Stomach (tissue), 19 donors: ENCODE measurements around the gene GSTA1. TPM values are rescaled to one million over a fixed set of nuclear protein-coding genes. Genes with fewer than 3 reads are reported as not detected.
"Not testable (repeated sequence)": the region's sequence is repeated elsewhere in the genome, so short reads cannot be mapped to it uniquely, and the experiment has no call there.

Experiments used
- DNase-seq, 2 donors: peaks; one replicate each; pipeline versions ENCODE4 v3.0.0 to v3.0.0-alpha.2; 2013 to 2019
- H3K27ac ChIP-seq, 5 donors: fragments of 200-600 bp in 4 of 5; sonication (generic) in 4 of 5; one replicate each; pipeline ENCODE4 v1.5.1; 2013 to 2019; ENCODE audit warnings: mild to moderate bottlenecking in 1 of 5, moderate library complexity in 1 of 5
- H3K27me3 ChIP-seq, 3 donors: fragments of 200-600 bp; sonication (generic); one replicate each; pipeline ENCODE4 v1.5.1; 2017 to 2019; ENCODE audit warnings: mixed run types in 1 of 3
- H3K36me3 ChIP-seq, 4 donors: fragments of 200-600 bp; sonication (generic); 1 replicate in 3 of 4; 2 replicates in 1 of 4; pipeline ENCODE4 v1.5.1; 2016 to 2019
- H3K4me1 ChIP-seq, 4 donors: fragments of 200-600 bp; sonication (generic); one replicate each; pipeline ENCODE4 v1.5.1; 2016 to 2019
- H3K4me3 ChIP-seq, 4 donors: fragments of 200-600 bp; sonication (generic) in 3 of 4; one replicate each; pipeline ENCODE4 v1.5.1; 2016 to 2019; ENCODE audit warnings: mild to moderate bottlenecking in 1 of 4
- H3K9me3 ChIP-seq, 4 donors: fragments of 200-600 bp; sonication (generic); one replicate each; pipeline ENCODE4 v1.5.1; 2016 to 2019
- CTCF ChIP-seq, 7 experiments: fragments of 450-650 bp in 4 of 7; fragments of 200-600 bp in 3 of 7; sonication (generic) in 3 of 7; IDR thresholded peaks; one replicate each; pipeline ENCODE4 v1.5.1; 2016 to 2019; ENCODE audit warnings: antibody characterized with exemption in 7 of 7, control low read depth in 2 of 7, mild to moderate bottlenecking in 1 of 7
- EP300 ChIP-seq: sonication (generic); formaldehyde crosslinking; IDR thresholded peaks from one replicate; pipeline ENCODE4 v1.6.1; 2017; ENCODE audit warnings: antibody characterized with exemption
- POLR2A ChIP-seq, 4 donors: fragments of 450-650 bp; IDR thresholded peaks; one replicate each; pipeline ENCODE4 v1.6.1; 2016; ENCODE audit warnings: antibody characterized with exemption in 4 of 4, control low read depth in 2 of 4, mild to moderate bottlenecking in 1 of 4, moderate library complexity in 1 of 4
- POLR2AphosphoS5 ChIP-seq, 3 donors: sonication (generic); formaldehyde crosslinking; IDR thresholded peaks; one replicate each; pipeline ENCODE4 v1.6.1; 2016; ENCODE audit warnings: antibody characterized with exemption in 3 of 3
- WGBS, 5 donors: extraction: QIAGEN DNeasy Blood & Tissue Kit in 3 of 5; methylation state at CpG; one replicate each; pipeline versions ENCODE4 v1.1.5 to v1.1.7; 2013 to 2018; 5-methylcytosine and 5-hydroxymethylcytosine counted together
- intact Hi-C: fragments of 100-400 bp; cut with DNase I; formaldehyde crosslinking; loops from one replicate; pipeline ENCODE4 v1.15.1; 2023; ENCODE audit warnings: low total_unique reads
- long read RNA-seq, 10 donors: transcript quantifications; one replicate each; lab custom pipeline, GENCODE V29; 2026
- polyA plus RNA-seq, 3 donors: library from polyadenylated mRNA; stranded (reverse); fragments of 200-250 nt; gene quantifications; one replicate each; pipeline ENCODE4 v1.2.3, GENCODE V29; 2013
- total RNA-seq, 5 donors: library from RNA; depleted of rRNA; stranded (reverse); fragments of >200 nt; gene quantifications; one replicate each; pipeline versions ENCODE4 v1.1.0 to v1.2.3, GENCODE V29; 2014 to 2016
- donor health status: healthy with polysubstance abuse.
- donor health status: Bipolar disorder and iron deficiency.
- donor health status: healthy.

The GSTA1 gene
- total RNA-seq = 100 to 1,000 TPM in 2 of 5 donors, 10 to 100 TPM in 2, not detected in 1; 15.9 to 216 (median 76.6) TPM
- polyA plus RNA-seq = 100 to 1,000 TPM in 2 of 3 donors, 1 to 10 TPM in 1; 8.2 to 292 (median 183) TPM
- long read RNA-seq, donor 1, transcript GSTA1-201 (7 exons, 1,019 nt) = major isoform, 12 of 12 reads
- long read RNA-seq, donor 1, partial matches to known transcripts = 0 of 12 reads
- long read RNA-seq, donor 1, other reads (novel, unspliced or antisense) = 0 of 12 reads
- long read RNA-seq, donor 2, transcript GSTA1-201 (7 exons, 1,019 nt) = major isoform, 14 of 14 reads
- long read RNA-seq, donor 2, partial matches to known transcripts = 0 of 14 reads
- long read RNA-seq, donor 2, other reads (novel, unspliced or antisense) = 0 of 14 reads
- long read RNA-seq, donor 3, transcript GSTA1-201 (7 exons, 1,019 nt) = major isoform, 43 of 67 reads
- long read RNA-seq, donor 3, partial matches to known transcripts = 24 of 67 reads
- long read RNA-seq, donor 3, other reads (novel, unspliced or antisense) = 0 of 67 reads
- long read RNA-seq, donor 4, partial matches to known transcripts = 0 of 3 reads
- long read RNA-seq, donor 4, other reads (novel, unspliced or antisense) = 0 of 3 reads
- long read RNA-seq, donor 5, transcript GSTA1-201 (7 exons, 1,019 nt) = major isoform, 40 of 51 reads
- long read RNA-seq, donor 5, partial matches to known transcripts = 11 of 51 reads
- long read RNA-seq, donor 5, other reads (novel, unspliced or antisense) = 0 of 51 reads
- long read RNA-seq, donor 6, transcript GSTA1-201 (7 exons, 1,019 nt) = major isoform, 149 of 217 reads
- long read RNA-seq, donor 6, partial matches to known transcripts = 58 of 217 reads
- long read RNA-seq, donor 6, other reads (novel, unspliced or antisense) = 10 of 217 reads
- long read RNA-seq, donor 7, transcript GSTA1-201 (7 exons, 1,019 nt) = major isoform, 17 of 22 reads
- long read RNA-seq, donor 7, partial matches to known transcripts = 5 of 22 reads
- long read RNA-seq, donor 7, other reads (novel, unspliced or antisense) = 0 of 22 reads
- long read RNA-seq, donor 8, transcript GSTA1-201 (7 exons, 1,019 nt) = major isoform, 64 of 104 reads
- long read RNA-seq, donor 8, partial matches to known transcripts = 40 of 104 reads
- long read RNA-seq, donor 8, other reads (novel, unspliced or antisense) = 0 of 104 reads
- long read RNA-seq, donor 9, transcript GSTA1-201 (7 exons, 1,019 nt) = major isoform, 31 of 52 reads
- long read RNA-seq, donor 9, partial matches to known transcripts = 21 of 52 reads
- long read RNA-seq, donor 9, other reads (novel, unspliced or antisense) = 0 of 52 reads
- long read RNA-seq, donor 10, transcript GSTA1-201 (7 exons, 1,019 nt) = major isoform, 19 of 19 reads
- long read RNA-seq, donor 10, partial matches to known transcripts = 0 of 19 reads
- long read RNA-seq, donor 10, other reads (novel, unspliced or antisense) = 0 of 19 reads

DNA sequence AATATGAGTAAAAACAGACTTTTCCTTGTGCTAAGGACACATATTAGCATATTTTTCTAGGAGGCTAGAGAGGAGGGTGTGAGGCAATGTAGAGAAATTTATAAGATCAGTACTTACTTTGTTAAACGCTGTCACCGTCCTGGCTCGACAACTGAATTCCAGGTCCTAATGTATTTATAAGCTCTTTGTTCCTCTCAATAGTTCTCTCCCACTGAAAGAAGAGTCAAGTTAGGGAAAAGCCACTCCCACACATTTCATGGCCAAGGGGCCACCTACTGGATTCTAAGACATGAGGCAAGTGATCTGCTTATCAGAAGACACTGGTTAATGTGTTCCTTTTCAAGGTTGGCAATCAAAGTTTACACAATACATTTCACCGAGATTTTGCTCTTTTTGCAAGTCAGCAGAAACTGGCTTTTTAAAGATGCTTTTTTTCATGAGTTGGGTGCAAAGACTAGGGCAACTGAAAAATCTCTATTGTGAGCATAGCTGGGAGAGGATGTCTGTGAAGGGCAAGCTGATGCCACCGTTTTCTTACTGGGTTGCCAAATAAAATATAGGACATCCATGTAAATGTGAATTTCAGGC lies at the start of gene GSTA1:
Gene GSTA1 (minus strand): TSS at position 149 of the 588 bp plus-strand sequence. CDS start 4,549 bp downstream, outside the sequence.
- H3K27me3 ChIP-seq, H3K4me1 ChIP-seq, H3K36me3 ChIP-seq, intact Hi-C loops, H3K27ac ChIP-seq, H3K9me3 ChIP-seq: not testable (repeated sequence)
- peak within 1 kb of the TSS in 3 of 4 donors; percentile 20 to 31 (median 24) for H3K4me3 ChIP-seq
- peak in 1 of 2 donors; percentile 21 for DNase-seq
- WGBS, 5 donors = 20 to 37% (median 34%) methylated on average over 5 of the region's 5 CpGs

DNA sequence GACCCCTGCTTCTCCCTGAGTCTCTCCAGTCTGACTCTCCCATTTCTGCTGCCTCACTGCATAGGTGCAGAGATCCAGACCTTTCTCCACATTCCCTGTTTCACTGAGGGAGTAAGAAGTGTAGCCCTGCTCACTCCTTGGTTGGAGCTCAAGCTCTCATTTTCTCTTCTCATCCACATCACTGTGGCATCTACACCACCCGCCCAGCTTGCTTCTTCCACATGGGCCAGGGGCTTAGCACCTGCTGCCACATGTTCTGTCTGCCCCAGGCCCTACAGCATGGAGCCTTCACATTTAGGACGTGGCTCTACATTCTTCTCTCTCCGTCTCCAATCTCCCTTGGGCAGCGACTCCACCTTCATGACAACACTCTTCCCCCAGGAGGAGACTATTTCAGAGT lies 45.5 kb upstream of the GSTA1 start:
- Histone ChIP-seq H3K4me3 (no peak overlapping the region), H3K36me3 (no peaks in the 10 kb centered on the region), H3K27me3 (no peaks in the 10 kb centered on the region), H3K9me3 (no peaks in the 10 kb centered on the region), H3K27ac (no peak overlapping the region), H3K4me1 (peaks cover 0 to 1% (median 0%) of the 10 kb centered on the region in 4 donors)
- intact Hi-C loops = no loop called here
- DNase-seq = no peak
- no peak for TF ChIP-seq CTCF (IDR thresholded peaks at IDR 0.05)
- no peak for TF ChIP-seq POLR2A (IDR thresholded peaks at IDR 0.05)
- no peak for TF ChIP-seq EP300
- TF ChIP-seq POLR2AphosphoS5 (IDR thresholded peaks at IDR 0.05) = no peak
- WGBS, 5 donors = 81 to 91% (median 90%) methylated on average over 4 of the region's 4 CpGs

DNA sequence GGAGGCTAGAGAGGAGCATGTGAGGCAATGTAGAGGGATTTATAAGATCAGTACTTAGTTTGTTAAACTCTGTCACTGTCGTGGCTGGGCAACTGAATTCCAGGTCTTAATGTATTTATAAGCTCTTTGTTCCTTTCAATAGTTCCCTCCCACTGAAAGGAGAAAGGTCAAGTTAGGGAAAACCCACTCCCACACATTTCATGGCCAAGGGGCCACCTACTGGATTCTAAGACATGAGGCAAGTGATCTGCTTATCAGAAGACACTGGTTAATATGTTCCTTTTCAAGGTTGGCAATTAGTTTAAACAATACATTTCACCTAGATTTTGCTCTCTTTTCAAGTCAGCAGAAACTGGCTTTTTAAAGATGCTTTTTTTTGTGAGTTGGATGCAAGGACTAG lies 42.4 kb upstream of the GSTA1 start:
- H3K36me3 ChIP-seq = no peaks in the 10 kb centered on the region
- H3K27ac ChIP-seq = no peak overlapping the region
- no peak for DNase-seq
- TF ChIP-seq POLR2AphosphoS5 (IDR thresholded peaks at IDR 0.05) = no peak
- TF ChIP-seq POLR2A (IDR thresholded peaks at IDR 0.05) = no peak
- TF ChIP-seq EP300 = no peak
- TF ChIP-seq CTCF (IDR thresholded peaks at IDR 0.05) = no peak
- H3K9me3 ChIP-seq = no peaks in the 10 kb centered on the region
- intact Hi-C loops = no loop called here
- no peak overlapping the region for H3K4me3 ChIP-seq
- 35 to 49% (median 46%) methylated on average over 1 of the region's 1 CpG for WGBS, 5 donors
- no peaks in the 10 kb centered on the region for H3K27me3 ChIP-seq
- peaks cover 0 to 8% (median 3%) of the 10 kb centered on the region in 4 donors for H3K4me1 ChIP-seq

- H3K4me3 ChIP-seq = no peak overlapping the region
- DNase-seq = peak; percentile 38 to 59
- H3K27ac ChIP-seq = peak overlapping the region in 1 of 5 donors; percentile 22
- H3K4me1 ChIP-seq = peaks cover 0 to 8% (median 3%) of the 10 kb centered on the region in 4 donors
- H3K27me3 ChIP-seq = no peaks in the 10 kb centered on the region
- 31 to 63% (median 55%) methylated on average over 4 of the region's 4 CpGs for WGBS, 5 donors
- H3K9me3 ChIP-seq = no peaks in the 10 kb centered on the region
- TF ChIP-seq POLR2AphosphoS5 (IDR thresholded peaks at IDR 0.05) (peak in 1 of 3 donors; percentile 34), POLR2A (IDR thresholded peaks at IDR 0.05) (no peak)
- intact Hi-C loops = no loop called here
- H3K36me3 ChIP-seq = no peaks in the 10 kb centered on the region
Observed at GRCh38 chr6:52843605-52844004, 40.0 kb upstream of the GSTA1 start.
